ENCODE results near the gene RBM38.

The RBM38 gene

GRCh38 chr20:57374931-57375651 is 16.1 kb upstream of the RBM38 start:
- no peak for DNase-seq (ENCODE audit: low spot score)

- no peak for DNase-seq (ENCODE audit: low spot score)
Measured at GRCh38 chr20:57375652-57376230, 15.5 kb upstream of the RBM38 start.

- no peak for DNase-seq (ENCODE audit: low spot score)
Measured at GRCh38 chr20:57377350-57377749, 13.8 kb upstream of the RBM38 start.

GRCh38 chr20:57378107-57378506 is 13.1 kb upstream of the RBM38 start:
- DNase-seq (ENCODE audit: low spot score): no peak

- DNase-seq (ENCODE audit: low spot score): no peak
Measured at GRCh38 chr20:57378646-57379262, 12.4 kb upstream of the RBM38 start.

- no peak for DNase-seq (ENCODE audit: low spot score)
Measured at GRCh38 chr20:57379263-57379647, 11.9 kb upstream of the RBM38 start.

- no peak for DNase-seq (ENCODE audit: low spot score)
Measured at GRCh38 chr20:57380081-57380750, 11.0 kb upstream of the RBM38 start.

GRCh38 chr20:57381596-57382503 is 9.3 kb upstream of the RBM38 start:
- DNase-seq (ENCODE audit: low spot score): peak; percentile 90

GRCh38 chr20:57382516-57382915 is 8.7 kb upstream of the RBM38 start:
- no peak for DNase-seq (ENCODE audit: low spot score)

GRCh38 chr20:57383447-57384347 is 7.5 kb upstream of the RBM38 start:
- DNase-seq (ENCODE audit: low spot score): no peak

- DNase-seq (ENCODE audit: low spot score): no peak
Measured at GRCh38 chr20:57384486-57384885, 6.7 kb upstream of the RBM38 start.

GRCh38 chr20:57384953-57385761 is 6.0 kb upstream of the RBM38 start:
- DNase-seq (ENCODE audit: low spot score): no peak

GRCh38 chr20:57385940-57386339 is 5.3 kb upstream of the RBM38 start:
- DNase-seq (ENCODE audit: low spot score): no peak

GRCh38 chr20:57386762-57387161 is 4.4 kb upstream of the RBM38 start:
- no peak for DNase-seq (ENCODE audit: low spot score)

- DNase-seq (ENCODE audit: low spot score): no peak
Measured at GRCh38 chr20:57387463-57387862, 3.7 kb upstream of the RBM38 start.

- DNase-seq (ENCODE audit: low spot score): no peak
Measured at GRCh38 chr20:57387945-57388371, 3.2 kb upstream of the RBM38 start.

- DNase-seq (ENCODE audit: low spot score): peak; percentile 91
Measured at GRCh38 chr20:57388953-57389694, 2.1 kb upstream of the RBM38 start.

- DNase-seq (ENCODE audit: low spot score): no peak
Measured at GRCh38 chr20:57389695-57390603, 1.2 kb upstream of the RBM38 start.
